Measurements from ENCODE around the gene ELAC2. TPM values are rescaled to one million over a fixed set of nuclear protein-coding genes. Genes with fewer than 3 reads are reported as not detected.

ELAC2 gene, protein sequence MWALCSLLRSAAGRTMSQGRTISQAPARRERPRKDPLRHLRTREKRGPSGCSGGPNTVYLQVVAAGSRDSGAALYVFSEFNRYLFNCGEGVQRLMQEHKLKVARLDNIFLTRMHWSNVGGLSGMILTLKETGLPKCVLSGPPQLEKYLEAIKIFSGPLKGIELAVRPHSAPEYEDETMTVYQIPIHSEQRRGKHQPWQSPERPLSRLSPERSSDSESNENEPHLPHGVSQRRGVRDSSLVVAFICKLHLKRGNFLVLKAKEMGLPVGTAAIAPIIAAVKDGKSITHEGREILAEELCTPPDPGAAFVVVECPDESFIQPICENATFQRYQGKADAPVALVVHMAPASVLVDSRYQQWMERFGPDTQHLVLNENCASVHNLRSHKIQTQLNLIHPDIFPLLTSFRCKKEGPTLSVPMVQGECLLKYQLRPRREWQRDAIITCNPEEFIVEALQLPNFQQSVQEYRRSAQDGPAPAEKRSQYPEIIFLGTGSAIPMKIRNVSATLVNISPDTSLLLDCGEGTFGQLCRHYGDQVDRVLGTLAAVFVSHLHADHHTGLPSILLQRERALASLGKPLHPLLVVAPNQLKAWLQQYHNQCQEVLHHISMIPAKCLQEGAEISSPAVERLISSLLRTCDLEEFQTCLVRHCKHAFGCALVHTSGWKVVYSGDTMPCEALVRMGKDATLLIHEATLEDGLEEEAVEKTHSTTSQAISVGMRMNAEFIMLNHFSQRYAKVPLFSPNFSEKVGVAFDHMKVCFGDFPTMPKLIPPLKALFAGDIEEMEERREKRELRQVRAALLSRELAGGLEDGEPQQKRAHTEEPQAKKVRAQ
- 74.9 and 104 TPM in 2 replicates for total RNA-seq (2014; rRNA removed; shearing (Covaris generic))

- DNase-seq (ENCODE audit: low read depth) = peak; percentile 97
Observed at GRCh38 chr17:13017655-13018459, at the start of gene ELAC2. TSS of gene ELAC2 (minus strand) at chr17:13018027. CDS start at chr17:13017947, 80 bp downstream.

- DNase-seq (ENCODE audit: low read depth) = no peak
Observed at GRCh38 chr17:13065032-13065431, 47.2 kb upstream of the ELAC2 start.

DNA sequence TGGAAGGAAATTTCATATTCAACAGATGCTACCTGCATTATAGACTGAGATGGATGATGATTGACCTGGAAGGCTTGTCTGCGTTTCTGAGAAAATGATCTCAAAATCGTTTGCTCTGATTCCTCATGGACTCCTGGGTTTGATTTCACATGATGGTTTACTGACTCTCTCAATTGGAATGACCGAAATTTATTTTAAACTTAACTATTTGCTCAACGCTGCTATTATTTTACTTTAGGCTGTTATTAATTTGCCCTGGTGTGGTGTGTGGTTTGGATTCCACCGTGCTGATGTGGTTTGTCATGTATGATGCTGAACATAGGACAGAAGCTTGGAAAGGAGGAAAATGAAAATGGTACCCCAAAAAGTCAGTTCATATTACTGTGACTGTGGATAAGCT is 37.3 kb upstream of the ELAC2 start:
- DNase-seq (ENCODE audit: low read depth) = no peak

DNA sequence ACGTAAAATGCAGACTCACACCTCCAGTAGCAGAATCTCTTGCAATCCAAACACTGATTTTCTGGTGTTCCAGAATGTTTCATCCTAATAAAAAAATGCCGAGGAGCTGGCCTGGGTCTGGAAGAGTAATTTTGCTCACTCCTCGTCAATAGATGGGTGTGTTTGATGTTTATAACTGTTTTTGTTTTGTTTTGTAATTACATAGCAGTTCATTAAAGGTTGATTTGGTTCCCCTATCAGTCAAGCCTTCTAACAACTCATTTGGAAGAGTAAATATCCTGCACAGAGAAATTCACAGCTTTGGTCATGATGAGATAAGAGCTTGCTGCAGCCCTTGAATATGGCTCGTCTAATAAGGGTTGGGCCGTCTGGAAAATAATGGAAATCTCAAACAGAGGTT is 36.8 kb upstream of the ELAC2 start:
- DNase-seq (ENCODE audit: low read depth) = no peak

- no peak for DNase-seq (ENCODE audit: low read depth)
Observed at GRCh38 chr17:13051915-13052314, 34.1 kb upstream of the ELAC2 start.

DNA sequence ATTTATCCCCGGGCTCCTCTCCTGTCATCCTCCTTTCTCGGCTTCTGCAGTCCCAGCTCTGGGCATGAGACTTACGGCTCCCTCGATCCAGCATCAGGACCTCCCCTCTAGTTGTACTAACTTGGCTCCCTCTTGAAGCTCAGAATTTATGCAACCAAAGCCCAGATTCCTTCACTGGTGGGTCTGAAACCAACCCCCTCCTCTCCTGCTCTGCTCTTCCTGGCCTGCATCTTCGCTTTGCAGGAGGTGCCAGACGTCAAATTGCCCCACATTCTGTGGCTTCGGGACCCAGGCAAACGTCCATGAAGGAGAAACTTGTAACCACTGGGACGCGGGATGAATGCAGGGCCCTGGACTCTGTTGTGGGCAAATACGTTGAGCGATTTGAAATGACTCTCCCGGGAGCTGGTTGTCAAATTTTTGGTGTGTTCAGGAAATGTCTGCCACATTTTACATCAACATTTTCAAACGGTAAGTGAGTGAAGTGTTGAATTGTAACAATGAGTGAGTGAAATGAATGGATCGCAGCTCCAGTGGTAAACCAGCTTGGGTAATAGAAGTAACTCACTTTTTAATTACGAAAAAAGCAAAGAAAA is 29.3 kb upstream of the ELAC2 start:
- no peak for DNase-seq (ENCODE audit: low read depth)

DNA sequence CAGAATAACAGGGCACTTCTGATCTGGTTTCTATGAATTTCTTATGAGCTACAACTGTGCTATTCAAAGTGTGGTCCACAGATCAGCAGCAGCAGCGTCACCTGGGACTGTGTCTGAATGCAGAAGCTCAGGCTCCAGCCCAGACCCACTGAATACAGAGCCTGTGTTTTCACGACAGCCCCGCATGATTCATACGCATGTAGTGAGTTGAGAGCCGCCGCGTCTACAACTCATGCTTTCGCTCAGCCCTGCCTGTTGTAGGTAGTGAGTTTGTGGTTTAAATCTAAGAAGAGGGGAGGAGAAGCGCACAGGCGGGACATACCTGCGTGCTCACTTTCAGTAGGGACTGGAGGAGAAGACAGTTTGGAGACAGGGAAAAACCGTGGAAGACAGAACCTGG is 28.5 kb upstream of the ELAC2 start:
- DNase-seq (ENCODE audit: low read depth) = no peak

- no peak for DNase-seq (ENCODE audit: low read depth)
Observed at GRCh38 chr17:13044572-13045065, 26.8 kb upstream of the ELAC2 start.

GRCh38 chr17:13038931-13039665 is 21.3 kb upstream of the ELAC2 start:
- no peak for DNase-seq (ENCODE audit: low read depth)

- no peak for DNase-seq (ENCODE audit: low read depth)
Observed at GRCh38 chr17:13036751-13037150, 18.9 kb upstream of the ELAC2 start.

- no peak for DNase-seq (ENCODE audit: low read depth)
Observed at GRCh38 chr17:13035420-13035819, 17.6 kb upstream of the ELAC2 start.

DNA sequence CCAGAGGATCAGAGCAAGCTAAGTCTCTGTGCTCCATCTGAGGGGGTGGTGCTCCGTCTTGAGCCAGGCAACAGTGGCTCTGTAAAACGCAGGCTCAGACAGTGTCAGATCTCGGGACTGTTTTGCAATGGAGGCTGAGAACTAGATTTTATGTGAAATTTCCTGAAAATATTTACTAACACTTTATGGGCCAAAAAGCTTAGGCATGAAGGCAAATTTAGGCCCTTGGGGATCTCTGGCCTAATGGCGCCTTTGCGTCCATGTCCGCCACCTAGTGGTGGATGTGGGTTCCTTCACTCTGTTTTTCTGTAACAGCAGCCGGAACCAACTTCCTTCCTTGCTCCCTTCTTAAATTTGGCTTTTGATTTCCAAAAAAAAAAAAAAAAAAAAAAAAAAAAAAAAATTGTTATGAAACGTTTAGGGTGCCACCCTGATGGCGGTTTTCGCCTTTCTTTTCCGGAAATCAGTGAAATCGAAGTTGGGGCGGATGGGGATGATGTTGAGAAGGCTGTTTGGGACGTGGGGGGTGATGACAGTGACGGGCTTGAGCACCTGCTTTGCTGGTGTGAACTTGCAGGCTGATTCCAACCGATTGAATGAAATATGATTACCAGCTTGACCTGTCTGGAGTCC is 14.0 kb upstream of the ELAC2 start:
- peak; percentile 45 for DNase-seq (ENCODE audit: low read depth)

DNA sequence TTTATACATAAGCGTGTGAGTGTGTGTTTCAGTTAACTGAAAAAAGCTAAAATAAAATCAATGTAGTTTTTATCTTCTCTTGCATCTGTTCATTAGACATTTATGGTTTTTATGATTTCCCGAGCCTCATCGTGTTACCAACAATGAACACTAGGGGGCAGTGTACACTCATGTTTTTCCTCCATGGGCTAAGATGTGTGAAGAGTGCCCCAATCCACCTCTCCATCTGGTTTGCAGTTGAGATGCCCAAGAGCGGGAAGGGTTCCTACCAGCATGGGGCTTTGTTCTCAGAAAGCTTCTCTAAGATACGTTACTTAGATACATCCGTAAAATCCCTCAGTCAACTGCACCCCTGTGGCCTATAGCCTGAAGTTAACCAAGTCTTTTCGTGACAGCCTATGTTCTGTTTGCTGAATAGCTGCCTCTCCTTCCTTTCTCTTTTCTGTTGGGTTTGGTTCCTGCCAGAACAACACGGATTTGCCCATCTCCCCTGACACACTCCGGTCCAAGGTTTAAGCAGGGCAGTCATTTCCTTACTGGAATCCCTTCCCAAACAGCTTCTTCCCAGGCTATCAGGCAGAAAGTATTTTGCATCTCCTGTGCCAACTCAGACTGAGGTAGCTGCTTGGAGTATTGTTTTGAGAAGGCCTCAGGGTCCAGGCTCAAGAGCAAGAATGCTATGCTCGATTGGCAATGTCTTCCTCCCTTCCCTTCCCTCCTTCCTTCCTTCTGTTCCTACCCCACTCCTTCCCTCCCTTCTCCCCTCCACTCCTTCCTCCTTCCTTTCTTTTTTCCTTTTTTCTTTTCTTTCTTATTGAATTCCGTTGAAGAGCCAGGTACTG is 12.9 kb upstream of the ELAC2 start:
- peak; percentile 44 for DNase-seq (ENCODE audit: low read depth)

GRCh38 chr17:13030056-13030455 is 12.2 kb upstream of the ELAC2 start:
- DNase-seq (ENCODE audit: low read depth) = no peak

DNA sequence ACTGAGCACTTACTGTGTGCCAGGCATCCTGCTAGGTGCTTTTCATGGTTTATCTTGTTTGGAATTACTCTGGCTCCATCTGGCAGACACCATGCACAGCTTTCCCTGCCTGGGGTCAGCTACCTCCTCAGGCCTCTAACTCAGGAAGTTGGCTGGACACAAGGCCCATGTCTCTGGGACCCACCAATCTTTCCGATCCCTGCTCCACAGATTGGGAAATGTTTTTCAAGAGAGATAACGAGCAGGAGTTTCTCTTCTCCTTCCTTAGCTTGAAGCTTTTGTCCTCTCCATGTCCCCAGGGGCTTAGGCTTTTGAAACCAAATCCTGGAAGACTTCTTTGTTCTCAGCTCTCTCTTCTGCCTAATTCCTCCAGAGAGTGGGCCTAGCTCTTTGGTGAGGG is 11.5 kb upstream of the ELAC2 start:
- no peak for DNase-seq (ENCODE audit: low read depth)

DNA sequence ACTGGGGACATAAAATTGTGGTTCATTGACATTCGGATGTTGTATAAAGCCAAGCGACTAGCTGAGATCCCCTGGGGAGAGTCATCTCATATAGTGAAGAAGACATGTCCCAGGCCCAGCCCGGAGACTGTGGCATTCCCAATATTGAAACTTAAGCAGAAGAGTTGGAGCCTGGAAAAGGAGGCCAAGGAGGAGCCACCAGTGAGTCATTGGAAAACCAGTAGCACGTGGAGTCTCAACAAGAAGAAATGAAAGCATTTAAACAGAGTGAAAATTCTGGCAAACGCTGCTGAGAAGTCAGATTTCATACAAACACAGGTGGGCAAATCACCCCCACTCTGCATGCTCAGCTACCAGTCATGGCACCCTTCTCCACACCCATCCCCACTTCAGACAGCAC is 9.4 kb upstream of the ELAC2 start:
- peak; percentile 14 for DNase-seq (ENCODE audit: low read depth)

DNA sequence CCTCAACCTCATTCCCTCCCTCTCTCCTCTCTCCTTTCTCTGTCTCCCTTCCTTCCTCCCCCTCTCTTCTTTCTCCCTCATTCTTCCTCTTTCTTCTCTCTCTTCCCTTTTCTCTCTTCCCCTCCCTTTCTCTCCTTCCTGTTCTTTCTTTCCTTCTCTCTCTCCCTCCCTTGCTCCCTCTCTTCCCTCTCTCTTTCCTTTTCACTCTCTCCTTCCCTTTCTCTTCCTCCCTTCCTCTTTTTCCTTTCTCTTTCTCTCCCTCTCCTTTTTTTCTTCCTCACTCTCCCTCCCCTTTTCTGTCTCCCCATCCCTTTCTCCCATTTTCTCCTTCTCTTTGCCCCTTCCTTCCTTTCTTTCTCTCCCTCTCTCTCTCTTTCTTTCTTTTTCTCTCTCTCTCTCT is 7.9 kb upstream of the ELAC2 start:
- DNase-seq (ENCODE audit: low read depth) = no peak

DNA sequence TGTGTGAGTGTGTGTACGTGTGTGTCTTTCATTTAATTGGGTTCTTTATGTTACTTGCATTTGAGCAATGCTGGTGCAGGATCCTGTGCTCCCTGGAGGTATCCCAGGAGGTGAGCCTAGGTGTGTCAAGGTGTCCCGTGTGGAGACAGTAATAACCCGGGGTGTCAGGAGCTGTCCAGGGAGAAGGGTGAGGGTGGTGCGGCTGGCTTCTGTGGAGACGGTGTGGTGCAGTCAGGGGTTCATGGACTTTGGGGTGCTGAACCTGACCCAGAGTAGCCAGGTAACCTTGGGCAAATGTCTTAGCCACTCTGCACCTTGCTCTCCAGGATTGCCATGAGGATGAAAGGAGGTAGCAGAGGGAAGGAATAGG is 7.4 kb upstream of the ELAC2 start:
- DNase-seq (ENCODE audit: low read depth) = no peak

GRCh38 chr17:13024526-13025257 is 6.9 kb upstream of the ELAC2 start:
- peak; percentile 49 for DNase-seq (ENCODE audit: low read depth)

Measured in M059J (cell line).